ENCODE measurements around the gene KRTAP10-9.
"Not testable (repeated sequence)": the region's sequence is repeated elsewhere in the genome, so short reads cannot be mapped to it uniquely, and the experiment has no call there.

KRTAP10-9 gene

GRCh38 chr21:44639331-44639655 lies 12.4 kb downstream of the KRTAP10-9 start:
- no peak for DNase-seq (ENCODE audit: low read depth in 2 of 2)

- DNase-seq (ENCODE audit: low read depth in 2 of 2) = no peak
These were observed 13.9 kb downstream of the KRTAP10-9 start for GRCh38 chr21:44640761-44641160.

GRCh38 chr21:44643741-44644310 lies 16.9 kb downstream of the KRTAP10-9 start:
- DNase-seq (ENCODE audit: low read depth in 2 of 2) = no peak

GRCh38 chr21:44644878-44645277 lies 18.0 kb downstream of the KRTAP10-9 start:
- DNase-seq (ENCODE audit: low read depth in 2 of 2) = no peak

- not testable (repeated sequence) for DNase-seq (ENCODE audit: low read depth in 2 of 2)
These were observed 19.7 kb downstream of the KRTAP10-9 start, which contains the start of gene KRTAP10-11 for GRCh38 chr21:44646366-44647221. KRTAP10-11 (plus strand) TSS chr21:44646414; CDS start chr21:44646459, 45 bp downstream.

- DNase-seq (ENCODE audit: low read depth in 2 of 2) = no peak
These were observed 20.3 kb downstream of the KRTAP10-9 start for GRCh38 chr21:44647222-44647552.

GRCh38 chr21:44648557-44649311 lies 21.8 kb downstream of the KRTAP10-9 start:
- DNase-seq (ENCODE audit: low read depth in 2 of 2) = no peak

- DNase-seq (ENCODE audit: low read depth in 2 of 2) = no peak
These were observed 22.7 kb downstream of the KRTAP10-9 start for GRCh38 chr21:44649521-44650100.

- no peak for DNase-seq (ENCODE audit: low read depth in 2 of 2)
These were observed 23.5 kb downstream of the KRTAP10-9 start for GRCh38 chr21:44650265-44650972.

- DNase-seq (ENCODE audit: low read depth in 2 of 2) = no peak
These were observed 24.2 kb downstream of the KRTAP10-9 start for GRCh38 chr21:44650973-44651675.

GRCh38 chr21:44653123-44653522 lies 26.2 kb downstream of the KRTAP10-9 start:
- no peak for DNase-seq (ENCODE audit: low read depth in 2 of 2)

GRCh38 chr21:44653656-44654575 lies 27.0 kb downstream of the KRTAP10-9 start:
- DNase-seq (ENCODE audit: low read depth in 2 of 2) = peak in 1 of 2 donors; percentile 18

- no peak for DNase-seq (ENCODE audit: low read depth in 2 of 2)
These were observed 27.8 kb downstream of the KRTAP10-9 start, which contains the start of gene KRTAP12-4 for GRCh38 chr21:44654576-44655175. KRTAP12-4 (minus strand) TSS chr21:44654659; CDS start chr21:44654614, 45 bp downstream.

- DNase-seq (ENCODE audit: low read depth in 2 of 2) = no peak
These were observed 30.0 kb downstream of the KRTAP10-9 start for GRCh38 chr21:44656868-44657267.

GRCh38 chr21:44657635-44658540 lies 31.0 kb downstream of the KRTAP10-9 start, which contains the start of gene KRTAP12-3:
KRTAP12-3 (plus strand) TSS chr21:44657932; CDS start chr21:44657980, 48 bp downstream.
- DNase-seq (ENCODE audit: low read depth in 2 of 2) = peak in 1 of 2 donors; percentile 15

- no peak for DNase-seq (ENCODE audit: low read depth in 2 of 2)
These were observed 31.6 kb downstream of the KRTAP10-9 start for GRCh38 chr21:44658541-44658910.

- DNase-seq (ENCODE audit: low read depth in 2 of 2) = no peak
These were observed 32.2 kb downstream of the KRTAP10-9 start for GRCh38 chr21:44658913-44659595.

GRCh38 chr21:44661567-44661966 lies 34.7 kb downstream of the KRTAP10-9 start:
- DNase-seq (ENCODE audit: low read depth in 2 of 2) = not testable (repeated sequence)

Data from stimulated activated CD4-positive, alpha-beta T cell treated with anti-CD3 and anti-CD28 coated beads, Interleukin-1b, Interleukin-23, amount 100 ng/mL, for 1 hour (primary cell).